Panc1 (cell line): ENCODE measurements around the gene AIRE.

Experiments used
- POLR2AphosphoS5 ChIP-seq: IDR thresholded peaks from 2 replicates; pipeline ENCODE4 v1.6.1; 2012; ENCODE audit warnings: mild to moderate bottlenecking, low read depth, low read length, moderate library complexity
- REST ChIP-seq, 2 experiments: IDR thresholded peaks; 2 replicates each; pipeline ENCODE4 v1.6.1; 2011 to 2012; ENCODE audit warnings: low read depth in 2 of 2, control low read depth in 1 of 2, low read length in 1 of 2, mild to moderate bottlenecking in 1 of 2, moderate library complexity in 1 of 2; ENCODE audit not compliant: insufficient read depth in 1 of 2
- SIN3A ChIP-seq: IDR thresholded peaks from 2 replicates; pipeline ENCODE4 v1.6.1; 2012; ENCODE audit warnings: low read depth, mild to moderate bottlenecking, low read length, moderate library complexity, borderline replicate concordance; ENCODE audit not compliant: insufficient read depth
- TF ChIP-seq, protein P1 (sequence below): fragments of 450-650 bp; IDR thresholded peaks from 2 replicates; pipeline ENCODE4 v1.5.1; 2017; ENCODE audit warnings: mild to moderate bottlenecking

GRCh38 chr21:44323591-44323990 is 37.9 kb downstream of the AIRE start:
- TF ChIP-seq POLR2AphosphoS5 (no peak), SIN3A (no peak), REST (IDR thresholded peaks at IDR 0.05; ENCODE audit: insufficient read depth in 1 of 2, low read depth in 2 of 2, low read length in 1 of 2) (no peak)
- TF ChIP-seq, protein P1, sequence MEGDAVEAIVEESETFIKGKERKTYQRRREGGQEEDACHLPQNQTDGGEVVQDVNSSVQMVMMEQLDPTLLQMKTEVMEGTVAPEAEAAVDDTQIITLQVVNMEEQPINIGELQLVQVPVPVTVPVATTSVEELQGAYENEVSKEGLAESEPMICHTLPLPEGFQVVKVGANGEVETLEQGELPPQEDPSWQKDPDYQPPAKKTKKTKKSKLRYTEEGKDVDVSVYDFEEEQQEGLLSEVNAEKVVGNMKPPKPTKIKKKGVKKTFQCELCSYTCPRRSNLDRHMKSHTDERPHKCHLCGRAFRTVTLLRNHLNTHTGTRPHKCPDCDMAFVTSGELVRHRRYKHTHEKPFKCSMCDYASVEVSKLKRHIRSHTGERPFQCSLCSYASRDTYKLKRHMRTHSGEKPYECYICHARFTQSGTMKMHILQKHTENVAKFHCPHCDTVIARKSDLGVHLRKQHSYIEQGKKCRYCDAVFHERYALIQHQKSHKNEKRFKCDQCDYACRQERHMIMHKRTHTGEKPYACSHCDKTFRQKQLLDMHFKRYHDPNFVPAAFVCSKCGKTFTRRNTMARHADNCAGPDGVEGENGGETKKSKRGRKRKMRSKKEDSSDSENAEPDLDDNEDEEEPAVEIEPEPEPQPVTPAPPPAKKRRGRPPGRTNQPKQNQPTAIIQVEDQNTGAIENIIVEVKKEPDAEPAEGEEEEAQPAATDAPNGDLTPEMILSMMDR: no peak
